NT2/D1 (cell line): ENCODE results near the gene KIR2DL4.
"Not testable (repeated sequence)": the region's sequence is repeated elsewhere in the genome, so short reads cannot be mapped to it uniquely, and the experiment has no call there.

Source experiments
- YY1 ChIP-seq: IDR thresholded peaks from 2 replicates; pipeline ENCODE4 v1.6.1; 2011; ENCODE audit not compliant: insufficient read length, insufficient read depth
- ZNF274 ChIP-seq: IDR thresholded peaks from 2 replicates; pipeline ENCODE4 v1.6.1; 2011; ENCODE audit warnings: mild to moderate bottlenecking, low read depth, low read length

DNA sequence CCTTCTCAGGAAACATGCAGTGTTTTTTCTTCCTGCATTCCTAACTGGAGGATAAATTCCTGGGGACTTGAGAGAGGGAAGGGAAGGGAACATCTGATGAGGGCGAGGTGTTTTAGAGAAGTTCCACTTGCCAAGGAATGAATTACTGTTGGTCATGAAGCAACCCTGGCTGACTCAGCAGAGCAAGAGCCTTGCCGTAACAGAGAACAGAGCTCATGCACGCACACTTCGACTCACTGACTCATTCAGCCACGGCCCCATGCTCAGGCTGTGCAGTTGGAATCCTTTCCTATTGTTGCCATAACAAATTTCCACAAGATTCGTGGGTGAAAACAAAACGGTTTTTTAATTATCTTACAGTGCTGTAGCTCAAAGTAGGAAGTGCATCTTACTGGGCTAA, 21.9 kb downstream of the KIR2DL4 start:
- not testable (repeated sequence) for TF ChIP-seq ZNF274, YY1
